GM18520 (cell line): ENCODE results near the gene EXOSC6.
"Not testable (repeated sequence)": the region's sequence is repeated elsewhere in the genome, so short reads cannot be mapped to it uniquely, and the experiment has no call there.

ENCODE experiments used
- ATAC-seq: cut with Tn5 transposase; IDR thresholded peaks from one replicate; pipeline ENCODE4 v1.9.1; 2021; ENCODE audit not compliant: unreplicated experiment

Gene EXOSC6

GRCh38 chr16:70200063-70200462, 51.7 kb downstream of the EXOSC6 start:
- ATAC-seq: not testable (repeated sequence)

GRCh38 chr16:70199170-70199569, 52.6 kb downstream of the EXOSC6 start:
- not testable (repeated sequence) for ATAC-seq

GRCh38 chr16:70198666-70199065, 53.1 kb downstream of the EXOSC6 start:
- not testable (repeated sequence) for ATAC-seq

GRCh38 chr16:70198230-70198629, 53.5 kb downstream of the EXOSC6 start:
- not testable (repeated sequence) for ATAC-seq

- not testable (repeated sequence) for ATAC-seq
These were observed 54.1 kb downstream of the EXOSC6 start for GRCh38 chr16:70197611-70198010.
